Neuronal stem cell (in vitro differentiated cells): Measurements from ENCODE around the gene CEP55.

ENCODE experiments used
- DNase-seq: peaks from one replicate; pipeline ENCODE4 v3.0.0-alpha.2; 2013; ENCODE audit warnings: low spot score
- H2AFZ ChIP-seq: one replicate; pipeline ENCODE4 v1.6.1; 2013; ENCODE audit warnings: mild to moderate bottlenecking, low read length, inconsistent platforms
- H2AK5ac ChIP-seq: 2 replicates; pipeline ENCODE4 v1.6.1; 2013; ENCODE audit warnings: low read depth, mild to moderate bottlenecking, inconsistent platforms, low read length, moderate library complexity, mixed read lengths
- H2BK120ac ChIP-seq: 2 replicates; pipeline ENCODE4 v1.6.1; 2013; ENCODE audit warnings: low read depth, mild to moderate bottlenecking, inconsistent platforms, low read length, moderate library complexity, mixed read lengths
- H2BK12ac ChIP-seq: one replicate; pipeline ENCODE4 v1.6.1; 2013; ENCODE audit warnings: low read length, inconsistent platforms
- H2BK15ac ChIP-seq: 2 replicates; pipeline ENCODE4 v1.6.1; 2013; ENCODE audit warnings: mild to moderate bottlenecking, low read length, inconsistent platforms, mixed read lengths
- H2BK5ac ChIP-seq: one replicate; pipeline ENCODE4 v1.6.1; 2013; ENCODE audit warnings: inconsistent platforms, mild to moderate bottlenecking, low read length, moderate library complexity
- H3K14ac ChIP-seq: one replicate; pipeline ENCODE4 v1.6.1; 2013; ENCODE audit warnings: low read length, inconsistent platforms
- H3K18ac ChIP-seq: 2 replicates; pipeline ENCODE4 v1.6.1; 2013; ENCODE audit warnings: low read length, inconsistent platforms
- H3K23ac ChIP-seq: 2 replicates; pipeline ENCODE4 v1.6.1; 2013; ENCODE audit warnings: low read depth, mild to moderate bottlenecking, mixed read lengths, low read length, inconsistent platforms; ENCODE audit not compliant: poor library complexity
- H3K27ac ChIP-seq: replicated peaks from 3 replicates; pipeline ENCODE4 v1.5.1; 2013; ENCODE audit warnings: low read length, inconsistent platforms
- H3K27me3 ChIP-seq, 3 experiments: 2 replicates each; pipeline ENCODE4 v1.6.1; 2013; ENCODE audit warnings: low read length in 3 of 3, mild to moderate bottlenecking in 2 of 3, inconsistent platforms in 1 of 3, low read depth in 1 of 3, mixed read lengths in 1 of 3, moderate library complexity in 1 of 3; ENCODE audit not compliant: control insufficient read depth in 3 of 3, insufficient read depth in 3 of 3
- H3K36me3 ChIP-seq, 2 donors: replicated peaks in 1 of 2; 2 replicates each; pipeline ENCODE4 v1.6.1; 2013; ENCODE audit warnings: low read length in 2 of 2; ENCODE audit not compliant: control insufficient read depth in 2 of 2, insufficient read depth in 2 of 2
- H3K4ac ChIP-seq: 2 replicates; pipeline ENCODE4 v1.6.1; 2013; ENCODE audit warnings: inconsistent platforms, mild to moderate bottlenecking, low read length, moderate library complexity
- H3K4me1 ChIP-seq, 2 donors: 1 replicate in 1 of 2; 2 replicates in 1 of 2; pipeline ENCODE4 v1.6.1; 2013; ENCODE audit warnings: low read length in 2 of 2, low read depth in 1 of 2; ENCODE audit not compliant: control insufficient read depth in 2 of 2, insufficient read depth in 1 of 2
- H3K4me2 ChIP-seq: one replicate; pipeline ENCODE4 v1.6.1; 2013; ENCODE audit warnings: mild to moderate bottlenecking, low read length, inconsistent platforms; ENCODE audit not compliant: insufficient read depth, poor library complexity, severe bottlenecking
- H3K4me3 ChIP-seq, 2 donors: 2 replicates each; pipeline ENCODE4 v1.5.1; 2013; ENCODE audit warnings: low read length in 2 of 2, mild to moderate bottlenecking in 2 of 2, inconsistent platforms in 1 of 2, moderate library complexity in 1 of 2
- H3K79me1 ChIP-seq: one replicate; pipeline ENCODE4 v1.6.1; 2013; ENCODE audit warnings: low read depth, mild to moderate bottlenecking, inconsistent platforms, low read length, moderate library complexity
- H3K9ac ChIP-seq: one replicate; pipeline ENCODE4 v1.6.1; 2013; ENCODE audit warnings: mild to moderate bottlenecking, low read depth, low read length, inconsistent platforms; ENCODE audit not compliant: poor library complexity
- H3K9me3 ChIP-seq, 2 donors: replicated peaks in 1 of 2; 2 replicates each; pipeline versions ENCODE3 to v1.6.1; 2013; ENCODE audit warnings: low read length in 2 of 2, mild to moderate bottlenecking in 2 of 2, inconsistent platforms in 1 of 2, low read depth in 1 of 2, mixed read lengths in 1 of 2, moderate library complexity in 1 of 2; ENCODE audit not compliant: control insufficient read depth in 2 of 2, insufficient read depth in 1 of 2
- H4K8ac ChIP-seq: one replicate; pipeline ENCODE4 v1.6.1; 2013; ENCODE audit warnings: low read depth, mild to moderate bottlenecking, inconsistent platforms, low read length, moderate library complexity
- H4K91ac ChIP-seq: one replicate; pipeline ENCODE4 v1.6.1; 2013; ENCODE audit warnings: low read length, low read depth, mild to moderate bottlenecking, inconsistent platforms; ENCODE audit not compliant: poor library complexity
- WGBS, 2 donors: extraction: QIAGEN DNeasy Blood & Tissue Kit; methylation state at CpG; one replicate each; pipeline ENCODE4 v1.1.7; 2013; ENCODE audit warnings: missing lambda C conversion rate in 2 of 2, mixed read lengths in 1 of 2; ENCODE audit not compliant: insufficient read length in 2 of 2, insufficient replicate concordance in 1 of 2; ENCODE audit errors: extremely low coverage in 2 of 2; 5-methylcytosine and 5-hydroxymethylcytosine counted together

The CEP55 gene

DNA sequence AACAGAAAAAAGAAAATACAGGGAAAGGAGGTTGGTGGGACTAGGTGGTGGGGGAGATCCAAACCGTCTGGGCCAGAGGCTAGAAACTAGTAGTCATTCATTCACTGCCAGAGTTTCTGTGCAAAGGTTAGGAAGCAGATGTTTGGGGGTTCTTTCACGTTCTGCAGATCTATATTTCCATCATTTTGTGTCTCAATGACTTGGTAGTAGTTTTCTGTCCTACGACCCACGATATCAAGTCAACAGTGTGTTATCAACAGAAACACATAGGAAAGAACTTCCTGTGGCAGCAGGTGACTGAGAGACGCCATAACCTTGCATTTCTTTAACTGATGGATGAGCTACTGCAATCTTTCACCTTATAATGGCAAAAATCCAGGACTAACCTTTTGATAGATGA, 1.8 kb downstream of the CEP55 start:
- Histone ChIP-seq H3K14ac (no peak overlapping the region), H2BK15ac (no peak overlapping the region), H3K27me3 (no peaks in the 10 kb centered on the region), H3K18ac (no peak overlapping the region), H2BK5ac (no peak overlapping the region), H2BK120ac (no peak overlapping the region), H2BK12ac (no peak overlapping the region), H3K79me1 (no peaks in the 10 kb centered on the region), H3K23ac (no peak overlapping the region), H4K8ac (no peak overlapping the region), H2AFZ (no peak overlapping the region), H3K9me3 (no peaks in the 10 kb centered on the region), H4K91ac (no peak overlapping the region), H3K4ac (no peak overlapping the region), H3K36me3 (peaks cover 2 to 43% of the 10 kb centered on the region in 2 donors), H3K4me2 (no peak overlapping the region), H3K4me1 (peaks cover 0 to 3% of the 10 kb centered on the region in 2 donors), H3K9ac (no peak overlapping the region), H3K4me3 (peak overlapping the region in 1 of 2 donors; percentile 18), H3K27ac (no peak overlapping the region), H2AK5ac (no peak overlapping the region)
- no peak for DNase-seq
- WGBS, 2 donors: no CpG with 5 or more reads among the region's 5 CpGs

DNA sequence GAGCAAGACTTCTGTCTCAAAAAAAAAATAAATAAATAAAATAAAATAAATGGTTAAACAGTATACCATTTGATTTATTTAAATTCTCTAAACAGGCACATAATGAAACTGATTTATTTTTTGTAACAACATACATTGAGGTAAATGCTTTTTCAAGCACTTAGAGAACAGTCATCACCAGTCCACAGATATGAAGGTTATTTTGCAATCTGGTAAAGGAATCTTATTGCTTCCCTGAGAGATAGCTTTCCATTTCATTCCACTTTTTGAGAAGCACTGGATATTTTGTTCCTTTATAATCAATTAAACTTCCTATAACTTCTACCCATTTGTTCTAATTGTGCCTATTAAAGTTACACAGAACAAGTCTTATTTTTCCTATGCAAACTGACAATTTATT, 5.2 kb downstream of the CEP55 start:
- Histone ChIP-seq H4K8ac (no peak overlapping the region), H3K4me3 (no peak overlapping the region)
- DNase-seq: no peak

DNA sequence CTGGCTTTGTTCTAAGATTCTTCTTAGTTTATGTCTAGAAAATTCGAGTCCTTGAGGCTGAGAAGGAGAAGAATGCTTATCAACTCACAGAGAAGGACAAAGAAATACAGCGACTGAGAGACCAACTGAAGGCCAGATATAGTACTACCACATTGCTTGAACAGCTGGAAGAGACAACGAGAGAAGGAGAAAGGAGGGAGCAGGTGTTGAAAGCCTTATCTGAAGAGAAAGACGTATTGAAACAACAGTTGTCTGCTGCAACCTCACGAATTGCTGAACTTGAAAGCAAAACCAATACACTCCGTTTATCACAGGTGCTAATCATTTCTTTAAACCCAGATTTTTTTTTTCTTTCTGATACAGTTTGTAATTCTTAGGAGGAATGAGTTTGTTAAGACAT, 6.7 kb downstream of the CEP55 start:
- Histone ChIP-seq H3K18ac (no peak overlapping the region), H3K4ac (no peak overlapping the region), H2AK5ac (no peak overlapping the region), H2AFZ (no peak overlapping the region), H3K27me3 (no peaks in the 10 kb centered on the region), H2BK5ac (no peak overlapping the region), H3K36me3 (peaks cover 5 to 92% of the 10 kb centered on the region in 2 donors), H4K91ac (no peak overlapping the region), H3K4me3 (no peak overlapping the region), H3K14ac (no peak overlapping the region), H3K9me3 (no peaks in the 10 kb centered on the region), H3K4me1 (no peaks in the 10 kb centered on the region), H4K8ac (no peak overlapping the region), H3K23ac (no peak overlapping the region), H3K27ac (no peak overlapping the region), H3K4me2 (no peak overlapping the region), H2BK120ac (no peak overlapping the region), H3K79me1 (no peaks in the 10 kb centered on the region), H2BK12ac (no peak overlapping the region), H2BK15ac (no peak overlapping the region), H3K9ac (no peak overlapping the region)
- WGBS, 2 donors: no CpG with 5 or more reads among the region's 6 CpGs
- no peak for DNase-seq

More for the DNA sequence above, 5.2 kb downstream of the CEP55 start:
- Histone ChIP-seq H3K4me2 (no peak overlapping the region), H3K79me1 (no peaks in the 10 kb centered on the region), H2BK5ac (no peak overlapping the region), H3K9ac (no peak overlapping the region), H3K14ac (no peak overlapping the region), H3K18ac (no peak overlapping the region), H2BK15ac (no peak overlapping the region), H2BK12ac (no peak overlapping the region), H3K36me3 (peaks cover 5 to 78% of the 10 kb centered on the region in 2 donors), H3K27ac (no peak overlapping the region), H2BK120ac (no peak overlapping the region), H2AK5ac (no peak overlapping the region), H4K91ac (no peak overlapping the region), H3K4ac (no peak overlapping the region), H3K9me3 (no peaks in the 10 kb centered on the region), H3K23ac (no peak overlapping the region), H3K27me3 (no peaks in the 10 kb centered on the region), H3K4me1 (no peaks in the 10 kb centered on the region), H2AFZ (no peak overlapping the region)

DNA sequence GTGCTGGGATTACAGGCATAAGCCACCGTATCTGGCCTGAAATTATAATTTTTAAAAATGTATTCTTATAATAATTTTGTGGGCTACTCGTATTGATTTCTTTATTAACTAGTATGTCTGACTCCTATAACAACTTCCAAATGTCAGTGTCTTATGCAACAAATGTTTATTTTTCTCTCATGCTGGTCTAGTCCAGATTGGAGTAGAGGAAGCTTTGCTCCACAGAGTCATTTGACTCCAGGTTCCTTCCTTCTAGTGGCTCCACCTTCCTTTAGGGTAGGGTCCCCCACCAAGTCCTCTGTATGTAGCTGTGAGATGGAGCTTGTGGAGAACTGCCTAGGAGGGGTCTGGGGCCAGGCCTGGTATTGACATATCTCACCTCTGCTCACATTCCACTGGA, 8.7 kb downstream of the CEP55 start:
- no CpG with 5 or more reads among the region's 2 CpGs for WGBS, 2 donors
- Histone ChIP-seq H2BK120ac (no peak overlapping the region), H3K9ac (no peak overlapping the region), H3K27ac (no peak overlapping the region), H2BK5ac (no peak overlapping the region), H3K4ac (no peak overlapping the region), H2BK12ac (no peak overlapping the region), H2AK5ac (no peak overlapping the region), H3K23ac (no peak overlapping the region), H3K14ac (no peak overlapping the region), H3K27me3 (no peaks in the 10 kb centered on the region), H4K8ac (no peak overlapping the region), H3K9me3 (no peaks in the 10 kb centered on the region), H3K4me2 (no peak overlapping the region), H4K91ac (no peak overlapping the region), H3K4me3 (no peak overlapping the region), H3K36me3 (peaks cover 8 to 98% of the 10 kb centered on the region in 2 donors), H3K79me1 (no peaks in the 10 kb centered on the region), H2BK15ac (no peak overlapping the region), H3K18ac (no peak overlapping the region), H3K4me1 (no peaks in the 10 kb centered on the region), H2AFZ (no peak overlapping the region)
- no peak for DNase-seq
